OCI-LY1 (cell line): ENCODE measurements around the gene CENPT.

Source experiments
- CTCF ChIP-seq: fragments of 200-600 bp; sonication (generic), shearing (Covaris generic); IDR thresholded peaks from 2 replicates; pipeline ENCODE4 v1.5.1; 2017; ENCODE audit warnings: mild to moderate bottlenecking, antibody characterized with exemption, low read length, moderate library complexity, mixed read lengths
- EZH2 ChIP-seq: fragments of 200-600 bp; sonication (generic), shearing (Covaris generic); IDR thresholded peaks from 2 replicates; pipeline ENCODE4 v1.8.0; 2017; ENCODE audit warnings: borderline replicate concordance, mixed run types, mild to moderate bottlenecking, antibody characterized with exemption, low read length, moderate library complexity, mixed read lengths

GRCh38 chr16:67820608-67821259 lies 26.8 kb downstream of the CENPT start:
- TF ChIP-seq CTCF (no peak), EZH2 (no peak)
